GM12891 (cell line): ENCODE measurements around the gene NOP16.

Source experiments
- PAX5 ChIP-seq: IDR thresholded peaks from 2 replicates; pipeline ENCODE4 v1.6.1; 2011; ENCODE audit warnings: low read length, moderate library complexity, mild to moderate bottlenecking; ENCODE audit not compliant: insufficient read depth, severe bottlenecking
- POLR2A ChIP-seq: IDR thresholded peaks from 2 replicates; pipeline ENCODE4 v1.6.1; 2011; ENCODE audit warnings: low read depth, low read length, control low read depth
- POLR2AphosphoS5 ChIP-seq: IDR thresholded peaks from 2 replicates; pipeline ENCODE4 v1.6.1; 2011; ENCODE audit warnings: low read depth, low read length, control low read depth
- POU2F2 ChIP-seq: IDR thresholded peaks from 2 replicates; pipeline ENCODE4 v1.6.1; 2011; ENCODE audit warnings: low read depth, mild to moderate bottlenecking, control low read depth, low read length, moderate library complexity
- SPI1 ChIP-seq: IDR thresholded peaks from 2 replicates; pipeline ENCODE4 v1.6.1; 2011; ENCODE audit warnings: low read depth, low read length, control low read depth
- TAF1 ChIP-seq: IDR thresholded peaks from 2 replicates; pipeline ENCODE4 v1.6.1; 2011; ENCODE audit warnings: low read depth, low read length, control low read depth

GRCh38 chr5:176371621-176372539 lies 16.5 kb downstream of the NOP16 start:
- TF ChIP-seq POLR2A (no peak), TAF1 (no peak), POLR2AphosphoS5 (no peak), SPI1 (no peak), PAX5 (no peak), POU2F2 (no peak)
